NCI-H82 treated with DMSO at 0.1 percent for 48 hours (cell line): ENCODE results near the gene GAPVD1.
"Not testable (repeated sequence)": the region's sequence is repeated elsewhere in the genome, so short reads cannot be mapped to it uniquely, and the experiment has no call there.

Source experiments
- DNase-seq: peaks from one replicate; lab custom pipeline; 2025; ENCODE audit not compliant: unreplicated experiment; lab: John Stamatoyannopoulos, UW

The GAPVD1 gene

DNA sequence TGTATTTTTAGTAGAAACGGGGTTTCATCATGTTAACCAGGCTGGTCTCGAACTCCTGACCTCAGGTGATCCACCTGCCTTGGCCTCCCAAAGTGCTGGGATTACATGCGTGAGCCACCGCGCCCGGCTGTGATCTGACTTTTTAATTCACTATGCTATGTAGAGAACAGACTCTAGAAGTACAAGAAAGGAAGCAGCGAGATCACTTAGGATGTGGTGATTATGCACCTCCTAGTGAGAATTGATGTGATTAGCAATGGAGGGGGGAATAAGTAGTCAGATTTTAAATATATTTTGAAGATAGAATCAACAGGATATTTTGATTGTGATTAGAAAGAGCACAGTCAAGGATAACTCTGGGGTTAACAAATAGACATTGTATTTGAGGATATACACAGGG, 36.3 kb downstream of the GAPVD1 start:
- no peak for DNase-seq

- DNase-seq: no peak
Observed at GRCh38 chr9:125302241-125302640, 40.6 kb downstream of the GAPVD1 start.

DNA sequence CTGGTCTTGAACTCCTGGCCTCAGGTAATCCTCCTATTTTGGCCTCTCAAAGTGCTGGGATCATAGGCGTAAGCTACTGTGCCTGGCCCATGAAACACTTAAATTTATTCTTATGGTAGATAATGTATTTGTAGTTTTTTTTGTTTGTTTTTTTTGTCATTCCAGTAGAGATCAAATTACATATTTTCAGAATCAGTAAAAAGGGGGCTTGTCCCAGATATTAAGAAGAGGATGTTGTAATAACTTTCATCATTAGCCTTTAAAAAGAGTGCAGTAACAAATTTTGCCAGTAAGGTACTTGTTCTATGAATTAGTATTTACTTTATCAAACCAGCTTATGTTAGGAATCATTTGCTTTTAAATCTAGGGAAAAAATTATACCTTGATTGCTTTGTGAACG, 42.6 kb downstream of the GAPVD1 start:
- no peak for DNase-seq

- DNase-seq: no peak
Observed at GRCh38 chr9:125312411-125312810, 50.8 kb downstream of the GAPVD1 start.

DNA sequence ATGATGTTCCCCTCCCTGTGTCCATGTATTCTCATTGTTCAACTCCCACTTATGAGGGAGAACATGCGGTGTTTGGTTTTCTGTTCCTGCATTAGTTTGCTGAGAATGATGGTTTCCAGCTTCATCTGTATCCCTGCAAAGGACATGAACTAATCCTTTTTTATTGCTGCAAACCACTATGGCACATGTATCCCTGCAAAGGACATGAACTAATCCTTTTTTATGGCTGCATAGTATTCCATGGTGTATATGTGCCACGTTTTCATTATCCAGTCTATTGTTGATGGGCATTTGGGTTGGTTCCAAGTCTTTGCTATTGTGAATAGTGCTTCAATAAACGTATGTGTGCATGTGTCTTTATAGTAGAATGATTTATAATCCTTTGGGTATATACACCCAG, 54.7 kb downstream of the GAPVD1 start:
- DNase-seq: not testable (repeated sequence)

DNA sequence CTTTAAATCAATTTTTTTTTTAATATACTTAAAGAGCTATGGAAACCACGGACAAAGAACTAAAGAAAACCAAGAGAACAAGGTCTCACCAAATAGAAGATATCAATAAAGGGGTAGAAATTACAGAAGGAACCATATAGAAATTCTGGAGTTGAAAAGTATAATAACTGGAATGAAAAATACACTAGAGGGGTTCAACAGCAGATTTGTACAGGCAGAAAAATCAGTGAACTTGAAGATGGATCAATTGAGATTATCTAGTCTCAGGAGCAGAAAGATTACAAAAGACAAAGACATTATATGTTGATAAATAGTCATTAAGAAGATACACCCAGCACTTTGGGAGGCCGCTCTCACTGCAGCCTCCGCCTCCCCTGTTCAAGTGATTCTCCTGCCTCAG, 56.1 kb downstream of the GAPVD1 start:
- no peak for DNase-seq

DNA sequence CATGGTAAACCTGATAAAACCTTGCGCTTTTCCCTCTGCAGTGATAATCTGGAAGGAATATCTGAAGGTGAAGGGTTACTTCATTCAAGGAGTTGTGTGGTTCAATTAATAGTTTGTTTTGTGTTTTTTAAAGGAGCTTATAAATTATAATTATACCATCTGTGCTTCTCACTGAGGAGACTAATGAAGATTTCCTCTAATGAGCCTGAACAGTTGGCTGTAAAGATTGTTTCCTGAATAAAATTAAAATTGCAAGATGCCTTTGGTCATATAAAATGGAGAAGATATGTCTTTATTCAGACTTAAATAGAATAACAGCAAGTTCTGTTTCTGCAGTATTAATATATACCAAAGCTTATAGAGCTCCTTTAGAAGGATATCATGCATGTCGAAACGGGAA, 59.9 kb downstream of the GAPVD1 start:
- no peak for DNase-seq

DNA sequence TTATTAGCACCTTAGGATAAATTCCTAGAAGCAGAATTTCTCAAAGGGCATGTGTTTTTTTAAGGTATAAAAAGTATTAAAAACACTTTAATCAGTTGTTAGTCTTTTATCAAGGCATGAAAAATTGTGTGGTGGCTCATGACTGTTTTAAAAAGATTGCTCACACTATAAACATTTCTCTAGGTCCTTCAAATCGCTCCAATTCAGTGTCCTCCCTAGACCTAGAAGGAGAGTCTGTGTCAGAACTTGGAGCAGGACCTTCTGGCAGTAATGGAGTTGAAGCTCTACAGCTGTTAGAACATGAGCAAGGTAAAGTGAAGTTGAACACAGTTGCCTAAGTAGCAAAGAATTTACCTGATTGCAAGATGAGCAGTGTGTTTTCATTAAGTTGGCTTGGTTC, 62.0 kb downstream of the GAPVD1 start:
- no peak for DNase-seq

GRCh38 chr9:125325826-125326225, 64.2 kb downstream of the GAPVD1 start:
- no peak for DNase-seq

- DNase-seq: no peak
Observed at GRCh38 chr9:125329978-125330377, 68.4 kb downstream of the GAPVD1 start.

DNA sequence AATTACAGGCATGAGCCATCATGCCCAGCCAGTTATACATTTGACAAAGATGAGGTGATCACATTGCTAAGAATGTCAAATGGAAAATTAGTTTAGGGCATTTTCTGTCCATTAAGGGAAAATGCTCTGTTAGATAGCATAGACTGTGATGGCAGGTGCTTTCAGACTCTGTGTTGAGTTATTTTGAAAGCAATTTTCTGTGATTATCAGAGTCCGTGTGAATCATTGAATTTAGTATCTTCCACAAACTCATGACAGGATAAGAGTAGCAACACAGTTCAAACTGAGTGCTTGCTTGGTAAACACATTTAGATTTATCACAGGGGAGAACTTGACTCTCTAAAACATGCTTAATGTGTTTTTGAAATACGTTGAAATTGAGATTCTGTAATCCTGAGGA, 69.0 kb downstream of the GAPVD1 start:
- no peak for DNase-seq

- no peak for DNase-seq
Observed at GRCh38 chr9:125332527-125332926, 70.9 kb downstream of the GAPVD1 start.

DNA sequence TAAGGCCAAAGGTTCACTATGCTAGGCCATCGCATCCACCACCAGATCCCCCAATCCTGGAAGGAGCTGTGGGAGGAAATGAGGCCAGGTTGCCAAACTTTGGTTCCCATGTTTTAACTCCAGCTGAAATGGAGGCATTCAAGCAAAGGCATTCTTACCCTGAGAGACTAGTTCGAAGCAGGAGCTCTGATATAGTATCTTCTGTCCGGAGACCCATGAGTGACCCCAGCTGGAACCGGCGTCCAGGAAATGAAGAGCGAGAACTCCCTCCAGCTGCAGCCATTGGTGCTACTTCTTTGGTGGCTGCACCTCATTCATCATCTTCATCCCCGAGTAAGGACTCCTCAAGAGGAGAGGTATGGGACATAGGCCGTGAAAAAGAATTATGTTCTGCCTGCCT, 75.6 kb downstream of the GAPVD1 start:
- DNase-seq: no peak

GRCh38 chr9:125338929-125339328, 77.3 kb downstream of the GAPVD1 start:
- DNase-seq: no peak

DNA sequence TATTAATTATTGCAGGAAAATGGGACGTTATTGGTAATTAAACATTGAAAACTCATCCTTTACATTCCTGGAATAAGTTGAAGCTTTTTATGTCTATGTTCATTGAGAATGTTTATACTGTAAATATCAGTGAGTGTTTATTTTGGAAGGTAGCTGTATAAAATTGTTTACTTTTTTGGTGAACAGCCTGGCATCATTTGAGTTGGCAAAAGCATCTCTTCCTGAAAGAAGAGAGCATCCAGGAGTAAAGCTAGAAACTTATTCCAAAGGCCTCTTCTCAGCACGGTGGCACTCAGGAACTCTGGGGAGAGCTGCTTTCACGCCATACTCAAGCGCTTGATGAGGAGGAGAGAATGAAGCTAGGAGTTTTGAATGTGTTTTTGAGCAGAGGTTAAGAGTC, 79.9 kb downstream of the GAPVD1 start:
- no peak for DNase-seq

GRCh38 chr9:125343518-125344275, 82.1 kb downstream of the GAPVD1 start:
- DNase-seq: no peak

DNA sequence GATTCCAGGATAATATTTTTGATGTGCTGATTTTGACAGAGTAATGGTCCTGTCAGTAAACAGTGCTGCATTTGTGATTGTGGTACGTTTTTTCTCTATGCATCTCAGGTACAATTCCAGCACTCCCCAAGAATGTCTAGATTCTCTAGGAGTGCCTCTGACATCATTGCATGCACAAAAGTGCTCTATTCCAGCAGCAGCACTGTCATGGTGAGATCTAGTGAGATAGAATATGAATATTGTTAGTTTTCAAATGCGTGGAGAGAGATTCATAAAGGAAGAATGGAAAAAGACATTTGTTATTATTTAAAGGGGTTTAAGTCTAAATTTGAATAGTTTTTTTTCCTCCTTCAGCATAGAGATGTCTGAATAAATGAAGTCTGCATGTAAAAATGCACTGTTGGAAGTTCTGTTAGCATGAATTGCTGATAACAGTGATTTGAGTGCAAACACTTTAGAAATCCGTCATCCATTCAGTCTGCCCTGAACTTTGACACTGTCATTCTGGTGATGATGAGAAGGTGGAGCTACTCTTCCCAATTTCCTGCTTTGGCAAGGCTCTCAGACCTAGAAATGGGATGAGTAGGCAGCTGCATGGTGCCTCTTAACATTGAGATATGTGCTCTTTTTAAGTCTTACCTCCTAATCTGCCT, 84.6 kb downstream of the GAPVD1 start:
- DNase-seq: no peak

DNA sequence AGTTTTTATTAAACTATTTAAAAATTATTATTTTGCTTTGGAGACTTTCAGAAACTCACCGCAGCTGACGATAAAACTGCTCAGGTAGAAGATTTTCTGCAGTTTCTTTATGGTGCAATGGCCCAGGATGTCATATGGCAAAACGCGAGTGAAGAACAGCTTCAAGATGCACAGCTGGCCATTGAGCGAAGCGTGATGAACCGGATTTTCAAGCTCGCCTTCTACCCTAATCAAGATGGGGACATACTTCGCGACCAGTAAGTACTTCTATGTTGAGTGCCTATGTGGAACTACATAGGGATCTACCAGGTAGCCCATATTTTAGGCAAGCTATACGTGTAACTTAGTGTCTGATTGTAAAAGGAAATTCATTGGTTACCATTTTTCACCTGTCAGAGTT, 94.0 kb downstream of the GAPVD1 start:
- no peak for DNase-seq

DNA sequence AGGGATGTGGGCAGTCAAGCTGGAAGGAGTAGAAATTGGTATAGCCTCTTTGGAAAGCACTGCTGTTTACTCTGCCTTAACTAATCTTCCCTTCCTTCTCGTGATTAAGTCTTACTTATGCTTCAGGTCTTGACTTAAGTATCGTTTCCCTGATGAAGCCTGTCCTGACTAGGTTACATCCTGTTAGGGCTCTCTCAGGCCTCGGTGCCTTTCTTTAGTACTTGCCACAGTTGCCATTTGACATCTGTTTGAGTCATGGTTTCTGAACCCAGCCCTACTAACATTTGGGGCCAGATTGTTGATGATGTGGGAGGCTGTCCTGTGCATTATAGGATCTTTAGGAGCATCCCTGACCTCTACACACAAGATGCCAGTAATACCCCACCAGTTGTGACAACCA, 94.4 kb downstream of the GAPVD1 start:
- no peak for DNase-seq

GRCh38 chr9:125359011-125359410, 97.4 kb downstream of the GAPVD1 start:
- DNase-seq: peak; percentile 69

- DNase-seq: no peak
Observed at GRCh38 chr9:125360601-125361000, 99.0 kb downstream of the GAPVD1 start.

- DNase-seq: no peak
Observed at GRCh38 chr9:125361837-125362531, 100.4 kb downstream of the GAPVD1 start.
